ENCODE data around the gene EIF1. TPM values are rescaled to one million over a fixed set of nuclear protein-coding genes. Genes with fewer than 3 reads are reported as not detected.

EIF1 gene
- polyA plus RNA-seq, 2 of the 4 experiments (the other 2 are of a cell fraction), result 834 to 873 TPM

DNA sequence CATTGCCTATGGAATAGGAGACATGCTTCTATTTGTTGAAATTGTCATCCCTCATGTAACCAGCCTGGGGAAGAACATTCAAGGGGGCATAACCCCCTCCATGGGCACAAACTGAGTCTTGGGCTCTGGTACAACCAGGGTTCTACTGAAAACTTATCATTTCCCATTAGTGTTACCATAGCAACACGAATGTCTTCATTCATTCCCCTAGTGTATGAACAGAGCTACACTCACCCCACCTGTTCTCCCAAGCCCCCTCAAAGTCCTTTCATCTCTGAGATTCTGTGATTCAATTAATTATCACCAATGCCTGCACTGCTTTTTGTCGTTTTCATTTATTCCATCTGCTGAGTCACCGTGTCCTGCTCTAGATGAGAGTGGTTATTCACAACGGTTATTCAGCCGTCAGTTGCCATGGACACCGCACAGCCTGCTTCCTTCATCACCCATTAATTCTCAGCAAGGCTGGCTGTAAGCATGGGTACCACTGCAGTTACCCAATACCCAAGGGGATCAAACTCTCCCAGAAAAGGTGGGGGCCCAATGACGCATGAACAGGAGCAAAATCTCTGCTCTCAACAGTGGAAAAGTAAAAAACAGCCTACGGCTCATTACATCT lies 21.9 kb downstream of the EIF1 start:
- FAIRE-seq, result peak; percentile 36
- ATAC-seq, result peak; percentile 20 to 27; a peak in 2 of 6 replicates
- Histone ChIP-seq H3K4me3 (no peak overlapping the region), H3K4me2 (no peak overlapping the region), H3K9me3 (no peaks in the 10 kb centered on the region), H3K4me1 (peaks cover 5% of the 10 kb centered on the region), H3K27ac (no peak overlapping the region)
- WGBS (ENCODE audit: missing lambda C conversion rate), result 53% methylated on average over 8 of the region's 8 CpGs
- peak; percentile 62; the same call in 1 of the 2 replicates for TF ChIP-seq NFE2L2 (conservative IDR thresholded peaks at IDR 0.05; ENCODE audit: low read length)
- no peak for TF ChIP-seq FOSL2 (IDR thresholded peaks at IDR 0.05)
- peak; percentile 21; the same call in 1 of the 2 replicates for TF ChIP-seq FOSL2 (CRISPR knock-in tag; IDR thresholded peaks at IDR 0.05)
- TF ChIP-seq MAFK (IDR thresholded peaks at IDR 0.05; ENCODE audit: partially characterized antibody), result peak; percentile 78
- no peak for TF ChIP-seq ZFP36 (IDR thresholded peaks at IDR 0.05; ENCODE audit: borderline replicate concordance, partially characterized antibody)
- peak in 1 of 2 experiments; percentile 62 for DNase-seq (ENCODE audit: low read depth in 1 of 2, low spot score in 1 of 2)
- POLR2A ChIA-PET, result no interaction called here
- CTCF ChIA-PET, result interaction anchor here (0.6 to 96.0 kb wide), 11 partner anchors 9 to 431 kb away, joined by 3 to 3262 read pairs (median 5); partner anchors contain the start of genes EIF1, FKBP10, JUP and P3H4

DNA sequence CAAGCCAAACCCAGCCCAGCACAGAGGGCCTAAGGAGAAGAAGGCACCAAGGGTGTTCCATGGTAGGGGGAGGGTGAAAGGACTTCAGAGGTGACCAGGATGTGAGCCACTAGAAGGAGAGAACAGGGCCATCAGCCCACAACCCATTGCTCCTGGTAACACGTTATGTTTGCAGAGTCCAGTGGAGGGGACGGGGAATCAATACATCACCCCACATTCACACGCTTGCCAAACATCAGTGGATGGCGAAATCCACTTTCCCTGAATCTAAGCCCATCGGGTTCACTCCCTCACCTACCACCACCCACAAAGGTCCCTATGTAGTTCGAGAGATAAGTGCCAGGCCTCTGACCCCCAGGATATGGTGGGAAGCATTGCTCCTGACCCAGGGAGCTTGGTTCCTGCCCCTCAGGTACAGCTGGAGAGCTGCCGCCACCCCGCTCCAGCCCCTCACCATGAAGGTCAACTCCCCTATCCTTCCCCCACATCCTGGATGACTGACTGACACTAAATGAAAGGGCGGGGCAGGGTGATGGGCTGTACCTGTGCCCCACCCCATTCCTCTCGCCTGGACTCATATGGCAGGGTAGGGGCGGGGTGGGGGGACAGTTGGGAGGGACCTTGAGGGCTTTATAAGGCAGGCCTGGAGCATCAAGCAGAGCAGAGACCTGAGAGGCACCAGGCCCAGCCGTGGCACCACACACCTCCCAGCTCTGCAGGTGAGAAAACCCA lies 23.1 kb downstream of the EIF1 start, which contains the start of gene GAST:
TSS of gene GAST (plus strand) at position 663 of the 732 bp plus-strand sequence. CDS start 3,106 bp downstream, outside the sequence.
- ChIA-PET POLR2A (no interaction called here), CTCF (interaction anchor here (0.6 to 96.0 kb wide), 7 partner anchors 9 to 348 kb away, joined by 3 to 3262 read pairs (median 4); partner anchors contain the start of genes EIF1, FKBP10, JUP and P3H4)
- H3K4me3 ChIP-seq, result no peak within 1 kb of the TSS
- H3K4me1 ChIP-seq, result peaks cover 3% of the 10 kb centered on the region
- no peaks in the 10 kb centered on the region for H3K9me3 ChIP-seq
- FAIRE-seq (no peak), DNase-seq (ENCODE audit: low read depth in 1 of 2, low spot score in 1 of 2) (no peak), ATAC-seq (no peak)
- H3K27ac ChIP-seq, result 0 out of 6 replicates have a peak within 1 kb of the TSS, but pooled peaks of 1 of the 2 experiments have one; percentile 8
- TF ChIP-seq RAD21 (conservative IDR thresholded peaks at IDR 0.05 in 1 of 2, IDR thresholded peaks at IDR 0.05 in 1 of 2) (no peak), HOXB5 (CRISPR knock-in tag; IDR thresholded peaks at IDR 0.05) (no peak), NPAS2 (CRISPR knock-in tag; IDR thresholded peaks at IDR 0.05; ENCODE audit: borderline replicate concordance) (no peak), MYC (IDR thresholded peaks at IDR 0.05; ENCODE audit: borderline replicate concordance, low read length) (no peak), POLR2A (IDR thresholded peaks at IDR 0.05; ENCODE audit: low read length) (no peak), TP53 (CRISPR knock-in tag; IDR thresholded peaks at IDR 0.05) (no peak), NFE2L2 (conservative IDR thresholded peaks at IDR 0.05; ENCODE audit: low read length) (no peak), ZSCAN20 (CRISPR knock-in tag; IDR thresholded peaks at IDR 0.05) (no peak), JUN (IDR thresholded peaks at IDR 0.05) (no peak), PHF8 (IDR thresholded peaks at IDR 0.05; ENCODE audit: borderline replicate concordance, low read depth) (no peak), CHD4 (IDR thresholded peaks at IDR 0.05; ENCODE audit: borderline replicate concordance) (no peak), EHF (CRISPR knock-in tag; IDR thresholded peaks at IDR 0.05) (no peak), CHD2 (IDR thresholded peaks at IDR 0.05; ENCODE audit: low read length, partially characterized antibody) (no peak), JUNB (IDR thresholded peaks at IDR 0.05) (no peak)
- TF ChIP-seq, protein P1, sequence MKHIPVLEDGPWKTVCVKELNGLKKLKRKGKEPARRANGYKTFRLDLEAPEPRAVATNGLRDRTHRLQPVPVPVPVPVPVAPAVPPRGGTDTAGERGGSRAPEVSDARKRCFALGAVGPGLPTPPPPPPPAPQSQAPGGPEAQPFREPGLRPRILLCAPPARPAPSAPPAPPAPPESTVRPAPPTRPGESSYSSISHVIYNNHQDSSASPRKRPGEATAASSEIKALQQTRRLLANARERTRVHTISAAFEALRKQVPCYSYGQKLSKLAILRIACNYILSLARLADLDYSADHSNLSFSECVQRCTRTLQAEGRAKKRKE (CRISPR knock-in tag; IDR thresholded peaks at IDR 0.05; ENCODE audit: low read depth), result no peak
- TF ChIP-seq, protein P2, sequence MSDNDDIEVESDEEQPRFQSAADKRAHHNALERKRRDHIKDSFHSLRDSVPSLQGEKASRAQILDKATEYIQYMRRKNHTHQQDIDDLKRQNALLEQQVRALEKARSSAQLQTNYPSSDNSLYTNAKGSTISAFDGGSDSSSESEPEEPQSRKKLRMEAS (IDR thresholded peaks at IDR 0.05), result no peak
- TF ChIP-seq, protein P3, sequence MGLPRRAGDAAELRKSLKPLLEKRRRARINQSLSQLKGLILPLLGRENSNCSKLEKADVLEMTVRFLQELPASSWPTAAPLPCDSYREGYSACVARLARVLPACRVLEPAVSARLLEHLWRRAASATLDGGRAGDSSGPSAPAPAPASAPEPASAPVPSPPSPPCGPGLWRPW (IDR thresholded peaks at IDR 0.05), result no peak
- TF ChIP-seq, protein P4, sequence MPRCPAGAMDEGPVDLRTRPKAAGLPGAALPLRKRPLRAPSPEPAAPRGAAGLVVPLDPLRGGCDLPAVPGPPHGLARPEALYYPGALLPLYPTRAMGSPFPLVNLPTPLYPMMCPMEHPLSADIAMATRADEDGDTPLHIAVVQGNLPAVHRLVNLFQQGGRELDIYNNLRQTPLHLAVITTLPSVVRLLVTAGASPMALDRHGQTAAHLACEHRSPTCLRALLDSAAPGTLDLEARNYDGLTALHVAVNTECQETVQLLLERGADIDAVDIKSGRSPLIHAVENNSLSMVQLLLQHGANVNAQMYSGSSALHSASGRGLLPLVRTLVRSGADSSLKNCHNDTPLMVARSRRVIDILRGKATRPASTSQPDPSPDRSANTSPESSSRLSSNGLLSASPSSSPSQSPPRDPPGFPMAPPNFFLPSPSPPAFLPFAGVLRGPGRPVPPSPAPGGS (IDR thresholded peaks at IDR 0.05), result no peak
- no peak within 1 kb of the TSS for H3K4me2 ChIP-seq
- WGBS (ENCODE audit: missing lambda C conversion rate), result 86% methylated on average over 10 of the region's 12 CpGs
